Measurements from ENCODE around the gene EPS8.
A peak's percentile ranks its signal among the peaks of the same experiment; 100 is the strongest.

EPS8 gene

DNA sequence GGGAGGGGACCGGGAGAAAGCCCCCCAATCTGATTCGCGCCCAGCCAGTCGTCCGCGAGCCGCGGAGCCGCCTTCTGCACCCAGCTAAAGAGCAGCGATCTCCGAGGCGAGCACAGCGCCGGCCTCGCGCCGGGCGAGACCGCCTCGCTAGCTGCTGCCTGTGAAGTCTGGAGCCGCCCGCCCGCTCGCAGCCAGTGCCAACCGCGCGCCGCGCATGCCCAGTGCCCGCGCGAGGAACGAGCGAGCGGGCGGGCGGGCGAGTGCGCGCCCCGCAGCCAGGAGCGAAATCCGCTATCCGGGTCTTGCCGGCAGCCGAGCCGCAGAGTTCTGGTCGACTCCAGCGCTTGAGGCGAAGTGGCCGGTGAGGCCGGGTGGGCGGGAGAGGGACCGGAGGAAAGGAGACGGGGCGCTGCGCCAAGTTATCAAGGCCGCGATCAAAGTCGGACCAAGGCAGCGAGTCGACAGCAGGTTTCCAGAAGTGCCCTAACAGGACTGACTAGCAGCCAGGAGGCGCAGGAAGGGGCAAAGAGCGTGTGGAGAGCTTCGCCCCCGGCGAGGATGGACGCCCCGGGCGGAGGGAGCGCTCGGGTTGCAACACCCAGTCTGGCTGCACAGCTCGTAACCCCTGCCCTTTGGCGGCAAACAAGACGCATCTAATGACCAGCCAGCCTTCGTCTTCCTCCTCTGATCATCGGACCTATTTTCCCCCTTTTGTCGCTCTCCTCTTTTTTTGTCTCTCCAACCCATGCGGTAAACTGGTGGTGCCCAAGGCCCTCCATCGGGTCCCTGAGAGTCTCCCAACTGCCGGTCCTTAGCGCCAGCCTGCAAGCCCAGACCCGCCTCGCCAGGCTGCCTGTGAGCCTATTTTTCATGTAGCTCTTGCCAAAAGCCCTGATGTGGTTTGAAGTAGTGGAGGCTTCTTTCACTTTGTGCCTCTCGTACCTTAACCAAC, at the start of gene EPS8:
Gene EPS8 (minus strand): TSS at position 169 of the 952 bp plus-strand sequence. CDS start 106,437 bp downstream, outside the sequence.
- no peaks in the 10 kb centered on the region for H3K9me3 Mint-ChIP-seq
- no peaks in the 10 kb centered on the region for H3K36me3 Mint-ChIP-seq (ENCODE audit: low read depth)
- peaks cover 63% of the 10 kb centered on the region for H3K27me3 Mint-ChIP-seq (ENCODE audit: low read depth)
- DNase-seq (ENCODE audit: low spot score) = peak; percentile 89
- H3K27ac Mint-ChIP-seq = peak within 1 kb of the TSS; percentile 70
- H3K4me1 Mint-ChIP-seq (ENCODE audit: low read depth) = peaks cover 16% of the 10 kb centered on the region
- H3K4me3 Mint-ChIP-seq = peak within 1 kb of the TSS; percentile 95

- no peak for DNase-seq (ENCODE audit: low spot score)
- H3K4me3 Mint-ChIP-seq = no peak overlapping the region
- peaks cover 6% of the 10 kb centered on the region for H3K27me3 Mint-ChIP-seq (ENCODE audit: low read depth)
- H3K4me1 Mint-ChIP-seq (ENCODE audit: low read depth) = no peaks in the 10 kb centered on the region
- H3K27ac Mint-ChIP-seq = no peak overlapping the region
- H3K9me3 Mint-ChIP-seq = no peaks in the 10 kb centered on the region
- no peaks in the 10 kb centered on the region for H3K36me3 Mint-ChIP-seq (ENCODE audit: low read depth)
Measured at GRCh38 chr12:15837141-15837790, 48.1 kb upstream of the EPS8 start.

GRCh38 chr12:15834575-15834974, 45.4 kb upstream of the EPS8 start:
- no peaks in the 10 kb centered on the region for H3K4me1 Mint-ChIP-seq (ENCODE audit: low read depth)
- H3K9me3 Mint-ChIP-seq = no peaks in the 10 kb centered on the region
- no peak overlapping the region for H3K4me3 Mint-ChIP-seq
- H3K27ac Mint-ChIP-seq = no peak overlapping the region
- H3K27me3 Mint-ChIP-seq (ENCODE audit: low read depth) = peaks cover 2% of the 10 kb centered on the region
- DNase-seq (ENCODE audit: low spot score) = no peak
- no peaks in the 10 kb centered on the region for H3K36me3 Mint-ChIP-seq (ENCODE audit: low read depth)

DNA sequence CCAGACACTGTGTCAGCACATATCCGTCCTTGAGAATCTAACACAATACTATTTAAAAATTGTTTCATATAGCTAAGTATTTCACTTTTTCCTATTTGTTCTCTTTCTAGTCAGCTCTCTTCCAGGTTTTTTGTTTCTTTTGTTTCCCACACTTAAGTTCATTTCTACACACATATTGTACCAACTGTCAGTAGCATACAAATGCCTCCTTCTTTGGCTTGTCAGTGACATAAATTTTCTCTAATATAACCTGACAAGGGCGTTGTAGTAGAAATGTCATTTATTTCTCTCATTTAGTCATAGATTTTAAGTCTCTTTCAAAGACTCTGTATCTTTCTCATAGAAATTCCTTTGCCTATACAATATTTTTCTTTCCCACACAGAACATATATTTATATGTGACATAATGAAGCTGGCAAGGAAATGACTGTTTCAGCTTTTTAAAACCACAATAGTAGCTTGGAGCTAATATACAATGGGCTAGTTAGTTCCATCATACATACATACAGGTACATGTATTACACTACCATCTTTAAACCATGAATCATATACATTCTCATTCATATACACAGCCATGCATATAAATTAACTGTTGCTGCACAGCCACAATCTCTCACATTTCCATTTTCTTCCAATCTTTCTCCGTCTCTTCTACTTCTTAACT, 42.3 kb upstream of the EPS8 start:
- H3K4me1 Mint-ChIP-seq (ENCODE audit: low read depth) = no peaks in the 10 kb centered on the region
- H3K4me3 Mint-ChIP-seq = no peak overlapping the region
- no peaks in the 10 kb centered on the region for H3K36me3 Mint-ChIP-seq (ENCODE audit: low read depth)
- H3K27me3 Mint-ChIP-seq (ENCODE audit: low read depth) = no peaks in the 10 kb centered on the region
- H3K9me3 Mint-ChIP-seq = no peaks in the 10 kb centered on the region
- no peak for DNase-seq (ENCODE audit: low spot score)
- H3K27ac Mint-ChIP-seq = no peak overlapping the region

DNA sequence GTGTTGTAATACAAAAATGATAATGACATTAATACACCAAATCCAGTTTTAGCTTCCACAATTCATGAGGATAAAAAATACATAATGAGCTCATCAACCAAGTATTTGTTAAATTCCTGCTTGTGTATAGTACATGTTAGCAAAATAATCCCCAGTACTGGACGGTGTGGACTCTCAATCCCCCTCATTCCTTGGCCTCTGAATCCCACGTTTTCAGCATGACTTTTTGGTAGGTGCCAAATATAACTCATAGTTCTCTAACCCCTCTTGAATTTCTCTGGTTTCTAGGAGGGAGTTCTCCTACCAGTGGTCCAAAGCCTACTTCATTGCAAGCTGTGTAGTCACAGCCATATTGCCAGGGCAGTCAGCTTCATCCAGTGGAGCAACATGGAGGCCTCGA, 41.4 kb upstream of the EPS8 start:
- Mint-ChIP-seq H3K36me3 (ENCODE audit: low read depth) (no peaks in the 10 kb centered on the region), H3K27me3 (ENCODE audit: low read depth) (no peaks in the 10 kb centered on the region), H3K9me3 (no peaks in the 10 kb centered on the region), H3K27ac (no peak overlapping the region), H3K4me1 (ENCODE audit: low read depth) (no peaks in the 10 kb centered on the region), H3K4me3 (no peak overlapping the region)
- no peak for DNase-seq (ENCODE audit: low spot score)

DNA sequence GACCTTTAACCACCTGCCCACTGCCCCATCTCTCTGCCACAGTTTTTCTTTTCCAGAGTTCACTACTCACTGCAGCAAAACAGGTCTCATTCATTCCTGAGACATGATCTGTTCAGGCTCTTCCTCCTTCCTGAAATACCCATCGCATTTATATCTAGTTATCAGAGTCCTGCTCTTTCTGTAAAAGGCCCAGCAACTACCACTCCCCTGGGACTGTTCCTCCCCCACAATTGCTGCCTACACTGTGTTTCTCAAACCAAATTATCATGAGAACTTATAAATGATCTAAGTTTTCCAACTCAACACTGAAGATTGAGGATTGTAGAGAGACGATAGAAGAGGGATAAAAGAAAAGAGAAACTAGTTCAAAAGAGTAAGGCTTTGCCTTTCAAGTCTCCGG, 40.8 kb upstream of the EPS8 start:
- H3K9me3 Mint-ChIP-seq = no peaks in the 10 kb centered on the region
- no peak for DNase-seq (ENCODE audit: low spot score)

DNA sequence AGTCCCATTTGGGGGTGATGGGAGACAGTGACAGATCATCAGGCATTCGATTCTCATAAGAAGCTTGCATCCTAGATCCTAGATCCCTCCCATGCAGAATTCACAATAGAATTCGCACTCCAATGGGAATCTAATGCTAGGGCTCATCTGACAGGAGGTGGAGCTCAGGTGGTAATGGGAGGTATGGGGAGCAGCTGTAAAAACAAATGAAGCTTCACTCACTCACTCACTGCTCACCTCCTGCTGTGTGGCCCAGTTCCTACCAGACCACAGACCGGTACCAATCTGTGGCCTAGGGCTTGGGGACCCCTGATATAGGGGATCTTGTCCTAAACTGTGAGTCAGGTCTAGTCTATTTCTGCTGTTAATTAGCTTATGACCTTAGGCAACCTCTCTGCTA, 40.1 kb upstream of the EPS8 start:
- no peaks in the 10 kb centered on the region for H3K36me3 Mint-ChIP-seq (ENCODE audit: low read depth)
- DNase-seq (ENCODE audit: low spot score) = no peak
- H3K27ac Mint-ChIP-seq = no peak overlapping the region
- H3K27me3 Mint-ChIP-seq (ENCODE audit: low read depth) = no peaks in the 10 kb centered on the region
- H3K4me3 Mint-ChIP-seq = no peak overlapping the region
- no peaks in the 10 kb centered on the region for H3K4me1 Mint-ChIP-seq (ENCODE audit: low read depth)
- H3K9me3 Mint-ChIP-seq = no peaks in the 10 kb centered on the region

More for the DNA sequence above, 40.8 kb upstream of the EPS8 start:
- no peaks in the 10 kb centered on the region for H3K4me1 Mint-ChIP-seq (ENCODE audit: low read depth)
- H3K27ac Mint-ChIP-seq = no peak overlapping the region
- no peaks in the 10 kb centered on the region for H3K27me3 Mint-ChIP-seq (ENCODE audit: low read depth)
- no peaks in the 10 kb centered on the region for H3K36me3 Mint-ChIP-seq (ENCODE audit: low read depth)
- no peak overlapping the region for H3K4me3 Mint-ChIP-seq

- Mint-ChIP-seq H3K36me3 (ENCODE audit: low read depth) (no peaks in the 10 kb centered on the region), H3K27me3 (ENCODE audit: low read depth) (no peaks in the 10 kb centered on the region), H3K4me1 (ENCODE audit: low read depth) (no peaks in the 10 kb centered on the region), H3K4me3 (no peak overlapping the region), H3K9me3 (no peaks in the 10 kb centered on the region), H3K27ac (no peak overlapping the region)
- no peak for DNase-seq (ENCODE audit: low spot score)
Measured at GRCh38 chr12:15827136-15827535, 37.9 kb upstream of the EPS8 start.

DNA sequence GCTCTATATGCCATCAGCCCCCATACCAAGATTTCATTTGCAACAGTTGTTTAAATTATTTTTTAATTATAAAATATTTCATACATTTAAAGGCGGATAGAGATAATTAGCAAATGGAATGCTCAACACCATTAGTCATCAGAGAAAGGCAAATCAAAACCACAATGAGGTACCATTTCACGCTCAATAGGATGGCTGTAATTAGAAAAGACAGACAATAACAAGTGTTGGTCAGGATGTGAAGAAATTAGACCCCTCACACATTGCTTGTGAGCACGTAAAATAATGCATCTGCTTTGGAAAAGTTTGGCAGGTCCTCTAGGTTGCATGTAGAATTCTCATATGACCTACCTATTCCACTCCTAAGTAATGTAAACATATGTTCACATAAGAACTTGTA, 35.3 kb upstream of the EPS8 start:
- H3K4me1 Mint-ChIP-seq (ENCODE audit: low read depth) = no peaks in the 10 kb centered on the region
- H3K27ac Mint-ChIP-seq = no peak overlapping the region
- no peaks in the 10 kb centered on the region for H3K36me3 Mint-ChIP-seq (ENCODE audit: low read depth)
- H3K27me3 Mint-ChIP-seq (ENCODE audit: low read depth) = no peaks in the 10 kb centered on the region
- no peaks in the 10 kb centered on the region for H3K9me3 Mint-ChIP-seq
- no peak for DNase-seq (ENCODE audit: low spot score)
- no peak overlapping the region for H3K4me3 Mint-ChIP-seq

DNA sequence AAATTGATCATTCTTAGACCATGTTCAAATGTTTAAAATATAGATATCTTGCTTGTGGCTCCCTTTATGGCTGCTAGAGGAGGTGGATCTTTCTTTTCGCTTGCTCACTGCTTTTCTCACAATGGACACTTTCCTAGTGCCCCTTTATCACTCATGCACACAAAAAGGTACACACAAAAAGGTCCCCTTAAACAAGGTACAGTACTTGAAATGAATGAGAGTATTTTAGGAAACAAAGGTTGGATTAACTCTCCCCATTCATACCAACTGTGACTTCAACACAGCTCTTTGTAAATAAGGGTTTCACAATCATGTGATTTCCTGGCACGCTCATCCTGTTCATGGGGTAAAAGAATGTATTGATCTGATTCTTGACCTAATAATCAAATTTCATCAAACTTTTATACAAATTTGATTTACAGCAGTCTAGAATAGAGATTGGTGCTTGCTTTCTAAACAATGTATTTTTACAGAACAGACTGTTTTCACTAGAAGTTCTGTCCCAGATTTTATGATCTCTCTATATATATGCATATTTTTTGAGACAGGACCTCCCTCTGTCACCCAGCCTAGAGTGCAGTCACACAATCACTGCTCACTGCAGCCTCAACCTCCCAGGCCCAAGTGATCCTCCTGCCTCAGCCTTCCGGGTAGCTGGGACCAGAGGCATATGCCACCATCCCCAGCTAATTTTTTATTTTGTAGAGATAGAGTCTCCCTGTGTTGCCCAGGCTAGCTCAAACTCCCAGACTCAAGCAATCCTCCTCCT, 34.4 kb upstream of the EPS8 start:
- Mint-ChIP-seq H3K27me3 (ENCODE audit: low read depth) (no peaks in the 10 kb centered on the region), H3K4me1 (ENCODE audit: low read depth) (no peaks in the 10 kb centered on the region), H3K9me3 (no peaks in the 10 kb centered on the region), H3K27ac (no peak overlapping the region), H3K36me3 (ENCODE audit: low read depth) (no peaks in the 10 kb centered on the region), H3K4me3 (no peak overlapping the region)
- DNase-seq (ENCODE audit: low spot score) = no peak

- Mint-ChIP-seq H3K27me3 (ENCODE audit: low read depth) (no peaks in the 10 kb centered on the region), H3K36me3 (ENCODE audit: low read depth) (no peaks in the 10 kb centered on the region), H3K4me1 (ENCODE audit: low read depth) (no peaks in the 10 kb centered on the region), H3K27ac (no peak overlapping the region), H3K9me3 (no peaks in the 10 kb centered on the region), H3K4me3 (no peak overlapping the region)
- no peak for DNase-seq (ENCODE audit: low spot score)
Measured at GRCh38 chr12:15819644-15820437, 30.7 kb upstream of the EPS8 start.

DNA sequence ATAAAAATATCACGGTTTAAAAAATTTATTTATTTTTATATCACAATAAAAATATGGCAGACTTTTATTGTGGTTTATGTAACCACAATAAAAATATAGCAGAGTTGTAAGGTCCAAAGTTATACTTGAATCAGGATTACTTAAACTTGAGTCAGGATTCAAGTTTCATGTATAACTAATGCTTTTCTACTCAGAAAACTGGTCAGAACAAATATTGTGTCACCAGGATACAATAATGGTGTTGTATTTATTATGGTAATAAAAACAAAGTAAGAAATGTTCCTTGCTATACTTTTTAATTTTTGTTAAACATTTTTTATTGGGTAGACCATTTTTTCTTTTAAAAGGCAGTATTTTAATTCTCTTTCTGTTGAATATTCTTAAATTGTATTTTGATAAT, 29.2 kb upstream of the EPS8 start:
- Mint-ChIP-seq H3K9me3 (no peaks in the 10 kb centered on the region), H3K4me1 (ENCODE audit: low read depth) (no peaks in the 10 kb centered on the region), H3K27ac (no peak overlapping the region), H3K4me3 (no peak overlapping the region), H3K36me3 (ENCODE audit: low read depth) (no peaks in the 10 kb centered on the region), H3K27me3 (ENCODE audit: low read depth) (no peaks in the 10 kb centered on the region)
- DNase-seq (ENCODE audit: low spot score) = no peak

DNA sequence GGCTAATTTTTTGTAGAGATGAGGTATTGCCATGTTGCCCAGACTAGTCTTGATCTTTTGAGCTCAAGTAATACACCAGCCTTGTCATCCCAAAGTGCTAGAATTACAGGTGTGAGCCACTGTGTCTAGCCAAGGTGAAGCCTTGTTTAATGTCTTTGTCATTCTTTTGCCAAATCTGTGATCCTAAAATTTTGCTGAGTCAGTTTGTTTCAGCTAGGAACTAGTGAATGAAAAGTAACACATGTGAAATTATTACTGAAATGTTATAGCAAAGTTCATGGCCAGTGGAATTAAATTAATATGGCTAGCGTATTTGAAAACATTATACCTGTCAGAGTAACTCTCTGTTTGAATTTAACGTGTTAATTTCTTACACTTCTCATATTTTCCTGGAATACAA, 26.5 kb upstream of the EPS8 start:
- Mint-ChIP-seq H3K27ac (no peak overlapping the region), H3K9me3 (no peaks in the 10 kb centered on the region), H3K4me3 (no peak overlapping the region), H3K36me3 (ENCODE audit: low read depth) (no peaks in the 10 kb centered on the region), H3K27me3 (ENCODE audit: low read depth) (peaks cover 1% of the 10 kb centered on the region), H3K4me1 (ENCODE audit: low read depth) (no peaks in the 10 kb centered on the region)
- no peak for DNase-seq (ENCODE audit: low spot score)

All from T-helper 2 cell treated with Interferon-gamma antibody and Interleukin-4, amounts not matched to agents 5 μg/mL and 100 μg/mL, for 36 hours (primary cell).